HG03432 (cell line): ENCODE results near the gene ADAM30.
"Not testable (repeated sequence)": the region's sequence is repeated elsewhere in the genome, so short reads cannot be mapped to it uniquely, and the experiment has no call there.

ENCODE experiments used
- ATAC-seq: cut with Tn5 transposase; IDR thresholded peaks from one replicate; pipeline ENCODE4 v1.9.1; 2021; ENCODE audit warnings: mild to moderate bottlenecking, moderate library complexity; ENCODE audit not compliant: unreplicated experiment

ADAM30 gene

DNA sequence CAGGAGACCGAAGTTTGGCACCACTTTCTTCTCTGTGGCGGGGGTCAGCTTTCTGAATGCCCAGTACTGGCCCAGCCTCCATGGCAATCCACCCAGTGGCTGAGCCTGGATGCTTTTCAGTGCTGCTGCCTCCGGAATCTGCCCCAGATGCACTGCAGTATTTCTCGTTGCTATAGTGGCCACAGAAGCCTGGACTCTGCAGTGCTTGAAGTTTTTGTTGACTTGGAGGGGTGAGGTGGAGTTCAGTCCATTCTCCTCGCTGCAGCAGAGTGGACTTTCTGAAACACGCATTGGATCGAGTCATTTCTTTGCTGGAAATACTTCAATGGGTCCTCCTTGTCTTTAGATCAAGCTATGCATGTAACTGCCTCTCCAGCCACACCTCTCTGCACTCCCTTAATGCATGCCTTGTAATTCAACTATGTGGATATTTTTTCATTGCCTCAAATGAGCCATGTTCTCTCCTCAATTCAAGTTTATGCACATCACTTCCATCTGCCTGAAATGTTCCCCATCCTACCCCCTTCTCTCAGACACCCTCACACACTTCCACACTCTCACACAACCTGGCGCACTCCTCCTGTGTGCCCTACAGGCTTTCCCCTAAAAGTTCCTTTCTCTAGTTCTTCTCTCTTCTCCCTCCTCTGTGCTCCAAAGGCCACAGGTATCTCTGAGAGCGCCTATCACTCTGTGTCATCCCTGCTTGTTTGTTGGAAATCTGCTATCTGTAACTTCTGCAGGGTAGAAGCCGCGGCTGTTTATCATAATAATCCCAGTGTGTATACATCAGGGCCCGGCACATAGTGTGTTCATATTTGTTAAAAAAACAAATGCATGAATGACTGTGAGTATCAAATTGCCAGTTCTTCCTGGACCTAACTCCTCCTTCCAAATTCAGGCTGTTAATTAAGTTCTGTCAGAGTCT is 16.5 kb downstream of the ADAM30 start:
- no peak for ATAC-seq

DNA sequence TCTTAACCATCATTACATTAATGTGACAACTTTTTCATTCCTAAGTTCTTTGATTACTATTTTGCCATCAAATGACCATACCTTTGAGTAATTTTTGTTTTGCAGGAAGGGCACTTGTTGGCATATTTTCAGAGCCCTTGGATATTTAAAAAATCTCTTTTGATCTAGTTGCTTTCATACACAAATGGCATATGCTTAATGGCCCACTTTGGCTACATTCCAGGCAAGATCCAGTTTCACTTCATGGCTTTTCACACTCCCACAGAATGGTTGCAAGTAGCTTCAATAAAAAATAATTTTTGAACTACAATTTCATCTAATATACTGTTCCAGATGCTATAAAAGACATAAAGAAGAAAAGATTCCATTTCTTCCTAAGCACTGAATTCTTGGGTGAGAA is 18.1 kb downstream of the ADAM30 start:
- ATAC-seq: no peak

DNA sequence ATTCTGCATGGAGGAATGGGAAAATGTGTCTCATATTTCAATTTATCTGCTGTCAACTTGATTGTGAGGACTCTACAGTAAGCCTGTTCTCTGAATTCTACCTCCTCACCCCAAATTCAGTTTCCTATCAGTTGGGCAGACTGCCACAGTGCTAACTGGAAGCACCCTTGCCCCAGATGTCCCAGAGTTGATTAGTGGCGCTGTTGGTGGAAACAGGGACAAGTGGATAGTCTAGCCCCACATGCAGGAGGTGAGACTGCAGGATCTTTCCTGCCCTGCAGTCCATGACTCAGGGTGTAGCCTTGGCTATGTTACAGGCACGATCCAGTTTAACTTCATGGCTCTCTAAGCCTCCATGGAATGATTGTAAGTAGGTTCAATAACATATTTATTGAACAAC is 22.1 kb downstream of the ADAM30 start:
- ATAC-seq: no peak

DNA sequence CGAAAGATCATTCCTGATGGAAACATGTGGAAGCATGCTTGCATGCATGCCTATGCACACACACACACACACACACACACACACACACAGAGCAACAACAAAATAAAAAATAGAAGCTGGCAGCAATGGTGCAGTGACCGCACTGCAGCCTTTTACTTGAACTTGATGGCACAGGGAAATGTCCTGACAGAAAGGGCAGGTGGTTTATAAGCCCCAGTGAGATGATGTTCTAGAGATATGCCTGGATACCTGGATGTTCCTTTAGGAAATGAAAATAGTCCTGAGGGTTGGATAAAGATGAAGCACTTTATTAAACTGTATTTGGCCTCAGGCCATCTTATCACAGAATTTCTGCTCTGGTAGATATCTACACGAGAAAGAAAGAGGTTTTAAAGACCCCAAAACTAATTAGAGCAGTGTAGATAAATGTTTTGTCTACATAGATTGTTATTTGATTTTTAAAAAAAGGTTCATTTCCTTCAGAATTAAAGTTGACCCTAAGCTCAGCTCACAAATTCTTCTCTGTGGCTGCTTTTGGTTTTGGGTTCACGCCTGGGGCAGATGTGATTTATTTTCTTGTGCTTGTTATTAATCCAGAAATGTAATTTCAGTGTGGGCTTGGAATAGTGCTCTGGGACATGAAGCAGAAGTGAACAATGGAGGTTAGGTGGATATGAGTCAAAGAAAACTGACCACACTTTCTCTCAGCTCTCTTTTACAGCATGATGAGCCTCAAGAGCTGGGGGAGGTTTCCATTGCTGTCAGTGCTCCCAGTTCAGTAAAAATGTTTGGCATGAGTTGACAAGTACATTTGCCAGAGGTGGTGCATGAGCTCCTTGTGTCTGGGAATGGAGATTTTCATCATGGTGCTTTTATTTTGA is 22.9 kb downstream of the ADAM30 start:
- ATAC-seq: no peak

DNA sequence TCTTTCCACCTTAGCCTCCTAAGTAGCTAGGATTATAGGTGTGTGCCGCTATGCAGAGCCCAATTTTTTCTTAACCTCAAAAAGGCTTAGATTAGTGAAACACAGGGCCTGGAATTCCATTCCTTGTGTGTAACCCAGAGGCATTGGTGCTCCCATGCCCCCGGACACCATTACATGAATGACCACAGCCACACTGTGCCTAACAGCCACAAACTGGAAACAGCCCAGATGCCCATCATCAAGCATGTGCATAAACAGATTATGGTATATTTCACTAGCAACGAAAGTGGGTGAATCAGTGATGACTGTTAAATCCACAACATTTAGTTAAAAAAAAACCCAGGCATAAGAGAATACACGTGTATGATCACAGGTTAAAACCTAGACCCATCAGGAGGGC is 24.4 kb downstream of the ADAM30 start:
- ATAC-seq: no peak

DNA sequence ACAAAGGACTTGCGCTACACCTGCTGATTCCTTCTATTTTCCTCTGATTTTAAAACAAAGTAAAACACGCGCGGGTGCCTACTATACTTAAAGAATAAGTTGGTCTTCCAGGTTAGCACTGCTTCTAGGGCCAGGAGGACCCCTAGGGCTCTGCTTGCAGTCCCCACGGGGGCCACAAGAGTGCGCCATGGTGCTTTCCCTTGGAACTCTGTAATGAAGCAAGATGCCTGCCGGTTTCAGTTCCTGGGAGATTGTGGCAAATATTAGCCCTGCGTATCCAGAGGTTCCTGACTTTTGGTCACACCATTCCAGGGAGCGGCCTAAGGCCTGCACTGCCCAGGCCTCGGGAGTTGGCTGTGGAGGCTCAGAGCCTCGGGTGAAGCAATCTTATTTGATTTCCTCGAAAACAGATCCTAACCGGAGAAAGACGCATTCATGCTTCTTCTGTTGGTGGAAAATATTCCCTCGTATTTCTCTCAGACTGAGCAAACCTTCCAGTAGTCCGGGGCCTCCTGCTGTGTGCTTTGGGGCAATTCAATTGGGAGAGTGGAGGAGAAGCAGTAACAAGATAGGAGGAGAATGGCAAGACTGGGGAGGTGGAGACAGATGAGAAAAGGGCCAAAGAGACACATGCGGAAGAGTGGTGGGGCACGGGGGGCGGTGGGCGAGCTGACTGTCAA is 25.3 kb downstream of the ADAM30 start:
- peak; percentile 55 for ATAC-seq

DNA sequence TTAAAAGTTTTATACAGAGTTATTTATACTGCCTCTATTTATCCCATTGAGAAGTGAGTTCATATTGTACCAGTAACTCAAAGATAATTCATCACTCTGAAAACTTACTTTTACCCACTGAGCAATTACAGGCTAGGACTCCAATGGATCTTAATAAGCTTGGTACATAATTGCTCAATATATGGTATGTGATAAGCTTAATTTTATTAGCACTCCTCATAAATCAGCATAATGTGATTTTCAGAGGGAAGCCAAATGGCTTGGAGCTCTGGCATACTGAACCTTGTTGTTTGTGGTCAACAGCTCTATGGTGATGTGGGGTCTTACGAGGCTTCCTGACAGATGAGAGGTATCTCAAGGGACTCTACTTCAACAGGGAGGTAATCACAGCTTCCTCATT is 26.3 kb downstream of the ADAM30 start:
- no peak for ATAC-seq

DNA sequence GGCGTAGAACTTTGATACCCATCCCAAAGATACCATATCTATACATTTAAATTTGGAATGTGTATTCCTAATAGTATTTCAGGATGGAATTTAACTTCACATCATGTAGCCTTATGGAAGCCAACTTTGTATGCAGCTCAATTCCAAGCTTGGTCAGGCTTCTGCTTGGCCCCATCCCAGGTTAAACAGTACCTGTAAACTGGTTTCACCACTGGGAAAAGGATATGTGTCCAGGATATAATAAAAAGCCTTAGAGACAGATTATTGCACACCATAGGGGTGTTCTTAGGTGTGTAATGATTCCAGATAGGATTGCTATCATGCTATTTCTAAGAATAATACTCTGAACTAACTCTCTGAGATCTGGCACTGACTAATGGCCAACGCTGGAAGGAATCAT is 28.1 kb downstream of the ADAM30 start:
- no peak for ATAC-seq

DNA sequence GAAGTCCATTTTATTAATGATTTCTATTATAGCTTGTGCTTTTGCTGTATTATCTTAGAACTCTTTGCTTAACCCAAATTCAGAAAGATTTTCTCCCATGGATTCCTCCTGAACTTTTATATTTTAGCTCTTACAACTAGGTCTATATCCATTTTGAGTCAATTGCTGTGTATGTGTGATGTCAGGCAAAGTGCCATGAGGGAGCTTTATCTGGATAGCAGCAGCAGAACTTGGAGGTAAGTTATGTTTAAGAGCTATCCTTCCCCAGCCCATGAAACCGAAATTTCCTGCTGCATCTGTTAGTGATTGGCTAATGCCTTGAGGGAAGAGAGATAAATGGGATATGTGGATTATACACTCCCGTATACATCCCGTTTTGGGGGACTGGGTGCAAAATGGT is 29.9 kb downstream of the ADAM30 start:
- ATAC-seq: no peak

DNA sequence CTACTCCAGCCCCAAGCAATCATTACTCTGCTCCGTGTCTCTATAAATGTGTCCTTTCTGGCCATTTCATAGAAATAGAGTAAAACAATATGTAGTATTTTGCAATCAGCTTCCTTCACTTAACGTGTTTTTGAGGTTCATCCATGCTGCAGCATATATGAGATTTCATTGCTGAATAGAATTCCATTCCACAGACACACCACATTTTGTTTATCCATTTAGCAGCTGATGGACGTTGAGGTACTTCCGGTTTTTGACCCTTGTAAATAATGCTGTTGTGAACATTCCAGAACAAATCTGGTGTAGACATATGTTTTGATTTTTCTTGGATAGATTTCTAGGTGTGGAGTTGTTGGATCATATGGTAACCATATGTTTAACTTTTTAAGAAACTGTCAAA is 30.7 kb downstream of the ADAM30 start:
- ATAC-seq: no peak

DNA sequence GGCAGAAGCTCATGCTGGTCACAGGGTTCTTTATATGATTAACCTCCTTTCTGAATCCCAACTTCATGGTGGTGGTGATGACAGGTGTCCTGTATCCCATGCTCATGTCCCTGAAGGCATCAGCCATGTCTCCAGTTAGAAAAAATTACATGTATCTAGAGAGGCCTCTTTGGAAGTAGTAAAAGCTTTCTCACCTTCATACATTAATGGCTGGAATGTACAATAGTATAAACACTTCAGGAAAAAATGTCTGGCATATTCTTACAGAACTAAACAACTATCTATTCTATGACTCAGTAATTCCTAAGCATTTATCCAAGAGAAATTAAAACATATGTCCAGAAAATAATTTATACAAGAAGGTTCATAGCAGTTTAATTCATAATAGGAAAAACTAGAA is 34.0 kb downstream of the ADAM30 start:
- ATAC-seq: no peak

DNA sequence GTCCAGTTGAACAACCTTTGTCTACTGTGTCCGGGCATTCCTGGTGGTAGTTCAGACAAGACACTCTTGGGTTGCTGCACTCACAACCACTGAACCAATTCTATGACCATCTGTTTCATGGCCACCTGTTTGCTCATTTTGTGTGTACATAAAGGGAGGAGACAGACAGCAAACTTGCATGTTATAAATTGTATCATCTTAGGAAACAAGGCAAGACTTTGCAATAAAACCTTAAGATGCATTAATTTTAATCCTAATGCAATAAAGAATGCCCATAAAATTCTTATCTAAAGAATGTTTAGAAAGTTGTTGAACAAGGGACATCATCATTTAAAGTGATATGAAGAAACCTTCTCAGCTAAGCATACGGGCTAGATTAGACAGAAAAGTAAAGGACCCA is 34.8 kb downstream of the ADAM30 start:
- no peak for ATAC-seq

DNA sequence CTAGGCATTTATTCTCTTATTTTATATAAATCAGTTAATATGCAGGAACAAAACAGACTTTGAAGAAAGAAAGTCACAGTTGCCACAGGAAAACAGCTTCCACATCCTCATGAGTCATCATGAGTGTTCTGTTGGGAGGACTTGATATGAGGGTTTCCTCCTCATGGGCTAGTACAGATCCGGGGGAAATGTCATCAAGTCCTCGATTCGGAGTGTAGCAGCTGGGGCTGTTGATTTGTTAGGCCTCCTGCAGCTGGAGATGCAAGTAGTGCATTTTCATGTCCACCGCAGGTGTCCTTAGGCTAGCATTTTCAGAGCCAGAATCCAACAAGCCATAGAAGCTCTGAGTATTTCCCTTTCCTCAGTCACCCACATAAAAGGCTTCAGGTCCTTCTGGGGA is 36.7 kb downstream of the ADAM30 start:
- ATAC-seq: no peak

DNA sequence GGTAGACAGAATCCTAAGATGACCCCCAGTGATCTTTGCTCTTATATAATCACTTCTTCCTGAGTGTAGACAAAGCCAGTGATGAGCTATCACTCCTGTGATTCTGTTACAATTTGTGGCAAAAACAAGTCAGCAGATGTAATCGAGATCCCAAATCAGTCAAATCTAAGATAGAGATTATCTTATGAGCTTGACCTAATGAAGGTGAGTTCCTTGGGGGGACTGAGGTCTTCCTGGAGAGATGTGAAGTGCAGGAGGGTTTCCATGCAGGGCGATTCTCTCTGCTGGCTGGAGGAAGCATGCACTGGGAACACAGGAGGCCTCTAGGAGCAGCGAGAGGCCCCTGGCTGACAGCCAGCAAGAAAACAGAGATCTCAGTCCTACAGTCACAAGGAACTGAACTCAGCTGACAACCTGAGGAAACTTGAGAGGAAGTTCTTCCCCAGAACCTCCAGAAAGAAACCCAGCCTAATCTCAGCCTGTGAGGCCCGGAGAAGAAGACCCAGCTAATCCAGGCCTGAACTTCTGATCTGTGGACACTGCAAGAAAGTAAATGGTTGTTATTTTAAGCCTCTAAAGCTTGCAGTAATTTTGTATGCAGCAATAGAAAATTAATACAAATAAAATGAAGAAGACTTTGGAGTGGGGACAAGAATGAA is 37.6 kb downstream of the ADAM30 start:
- not testable (repeated sequence) for ATAC-seq

DNA sequence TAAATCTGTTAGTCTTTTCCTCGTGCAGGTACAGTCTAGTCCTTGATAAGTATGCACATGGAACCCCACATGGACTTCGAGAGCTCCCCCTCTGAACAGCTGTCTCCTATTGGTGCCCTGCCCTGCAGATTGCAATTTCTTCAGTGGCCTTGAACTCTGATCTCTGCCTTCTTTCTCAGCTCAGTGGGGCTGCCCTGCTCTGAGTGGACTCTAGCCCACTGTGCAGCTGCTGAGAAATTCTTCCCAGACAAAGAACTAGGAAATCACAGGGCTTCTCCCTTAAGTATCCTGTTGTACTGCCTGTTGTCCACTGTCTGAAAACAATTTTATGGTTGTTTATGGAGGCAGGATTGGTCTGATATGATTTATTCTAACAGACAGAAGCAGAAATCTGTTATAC is 38.2 kb downstream of the ADAM30 start:
- no peak for ATAC-seq

DNA sequence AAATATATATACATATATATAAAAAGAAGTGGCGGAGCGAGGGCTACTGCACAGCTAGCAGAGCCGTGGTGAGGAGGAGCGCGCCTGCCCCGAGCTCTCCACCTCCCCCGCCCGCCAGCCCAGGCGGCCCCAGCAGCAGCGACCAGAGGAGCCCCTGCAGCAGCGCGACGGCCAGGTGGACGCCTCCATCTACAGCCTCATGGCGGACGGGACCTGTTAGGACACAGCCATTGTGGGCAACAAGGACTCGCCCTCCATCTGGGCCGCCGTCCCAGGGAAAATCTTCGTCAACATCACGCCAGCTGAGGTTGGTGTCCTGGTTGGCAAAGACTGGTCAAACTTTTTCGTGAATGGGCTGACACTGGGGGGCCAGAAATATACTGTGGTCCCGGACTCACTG is 43.2 kb downstream of the ADAM30 start:
- ATAC-seq: no peak

DNA sequence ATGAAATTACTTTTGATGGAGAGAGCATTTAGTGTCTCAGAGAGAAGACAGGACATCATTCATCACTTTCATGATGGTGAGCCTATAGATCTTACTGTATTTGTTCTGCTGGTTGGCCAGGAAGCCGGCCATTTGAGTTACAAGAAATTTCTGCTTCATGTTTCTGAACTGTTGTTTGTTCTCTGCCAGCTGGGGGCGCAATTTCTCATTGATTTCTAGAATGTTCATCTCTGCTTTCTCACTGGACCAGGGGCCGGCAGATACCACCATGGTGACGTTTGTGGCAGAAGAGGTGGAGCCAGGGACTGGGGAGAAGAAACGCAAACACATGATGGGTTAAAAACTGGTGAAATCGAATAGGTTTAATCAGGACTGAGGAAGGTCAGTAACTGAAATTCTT is 52.1 kb downstream of the ADAM30 start:
- not testable (repeated sequence) for ATAC-seq
